Stimulated activated CD8-positive, alpha-beta memory T cell treated with anti-CD3 and anti-CD28 coated beads, Interleukin-12 subunit alpha, Interleukin-12 subunit beta, amount 100 ng/mL, for 4 hours (primary cell): ENCODE data around the gene GP1BB.

Experiments used
- DNase-seq: peaks from one replicate; pipeline ENCODE4 v3.0.0-alpha.2; 2020; ENCODE audit warnings: low read depth

GP1BB gene

GRCh38 chr22:19742160-19743066 is 19.1 kb downstream of the GP1BB start:
- no peak for DNase-seq

GRCh38 chr22:19743081-19743480 is 19.7 kb downstream of the GP1BB start:
- no peak for DNase-seq

GRCh38 chr22:19743651-19744050 is 20.3 kb downstream of the GP1BB start:
- no peak for DNase-seq

GRCh38 chr22:19744350-19745006 is 21.1 kb downstream of the GP1BB start:
- DNase-seq: no peak

- no peak for DNase-seq
Observed at GRCh38 chr22:19745155-19746101, 22.1 kb downstream of the GP1BB start.

DNA sequence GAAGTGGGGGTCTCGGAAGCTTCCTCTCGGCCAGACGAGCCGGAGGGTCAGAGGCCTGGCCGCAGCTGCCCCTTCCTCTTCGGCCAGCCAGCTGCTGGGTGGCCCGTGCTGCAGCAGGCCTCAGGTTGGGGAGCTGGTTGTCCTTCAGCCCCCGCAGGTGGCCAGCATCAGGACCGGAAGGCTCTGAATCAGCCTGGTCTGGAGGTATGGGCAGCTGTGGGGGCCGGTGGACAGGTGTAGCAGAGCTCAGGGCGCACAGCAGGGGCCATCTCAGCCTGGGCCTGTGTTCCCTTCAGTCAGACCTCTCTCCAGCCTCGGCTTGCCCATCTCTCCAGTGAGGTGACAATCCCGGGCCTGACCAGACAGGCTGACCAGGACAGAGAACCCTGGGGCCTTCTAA is 23.4 kb downstream of the GP1BB start:
- no peak for DNase-seq

- no peak for DNase-seq
Observed at GRCh38 chr22:19747551-19747950, 24.2 kb downstream of the GP1BB start.

GRCh38 chr22:19748139-19748538 is 24.8 kb downstream of the GP1BB start:
- DNase-seq: no peak

- DNase-seq: no peak
Observed at GRCh38 chr22:19748991-19749664, 25.8 kb downstream of the GP1BB start.

DNA sequence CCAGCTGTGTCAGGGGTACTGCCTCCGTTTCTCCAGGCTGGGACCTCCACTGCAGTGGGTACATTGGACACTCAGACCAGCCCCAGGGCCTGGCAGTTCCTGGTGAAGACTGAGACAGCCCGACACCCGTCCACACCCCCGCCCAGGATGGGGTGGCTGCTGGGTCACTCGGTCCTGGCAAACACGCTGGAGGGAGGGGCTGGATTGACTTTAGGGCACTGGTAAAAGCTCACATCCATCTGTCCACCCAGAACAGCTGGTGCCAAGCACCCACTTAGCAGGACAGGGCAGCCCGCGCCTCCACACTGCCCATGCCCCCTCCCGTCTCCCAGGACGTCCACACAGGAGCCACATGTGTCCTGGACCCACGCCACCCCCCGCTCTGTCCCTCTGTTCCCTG is 26.5 kb downstream of the GP1BB start:
- DNase-seq: no peak

GRCh38 chr22:19750507-19751490 is 27.5 kb downstream of the GP1BB start:
- no peak for DNase-seq

DNA sequence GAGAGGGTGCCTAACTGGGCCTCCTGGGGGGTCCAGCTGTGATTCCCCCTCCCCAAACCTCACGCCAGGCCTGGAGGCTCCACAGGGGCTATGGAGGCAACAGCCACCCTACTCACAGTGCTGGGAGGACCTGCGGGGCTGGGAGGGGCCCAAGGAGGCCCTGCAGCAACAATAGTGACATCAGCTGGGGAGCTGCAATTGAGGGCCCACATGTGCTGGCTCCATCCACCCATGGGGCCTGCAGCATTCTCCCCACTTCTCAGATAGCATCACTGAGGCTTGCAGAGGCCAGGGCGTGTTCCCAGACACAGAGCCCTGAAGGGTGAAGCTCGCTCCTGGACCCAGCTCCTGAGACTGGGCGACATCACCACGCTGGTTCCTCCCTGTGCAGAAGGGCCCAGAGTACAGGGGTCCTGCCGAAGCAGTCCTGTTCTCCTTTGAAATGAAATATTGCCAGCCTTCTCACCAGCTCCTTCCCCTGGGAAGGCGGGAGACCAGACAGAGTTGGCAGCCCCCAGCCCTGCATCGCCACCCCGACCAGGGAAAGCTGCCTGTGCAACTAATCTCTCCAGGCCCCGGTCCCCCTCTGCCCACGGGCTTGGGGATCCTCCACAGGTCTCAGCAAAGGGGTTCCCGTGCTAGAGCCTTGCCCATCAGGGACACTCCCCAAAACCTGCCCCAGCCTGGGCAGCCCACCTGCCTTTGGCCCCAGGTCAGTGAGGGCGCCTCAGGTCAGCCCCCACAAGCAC is 28.3 kb downstream of the GP1BB start:
- no peak for DNase-seq

- DNase-seq: no peak
Observed at GRCh38 chr22:19753090-19753842, 29.9 kb downstream of the GP1BB start.

DNA sequence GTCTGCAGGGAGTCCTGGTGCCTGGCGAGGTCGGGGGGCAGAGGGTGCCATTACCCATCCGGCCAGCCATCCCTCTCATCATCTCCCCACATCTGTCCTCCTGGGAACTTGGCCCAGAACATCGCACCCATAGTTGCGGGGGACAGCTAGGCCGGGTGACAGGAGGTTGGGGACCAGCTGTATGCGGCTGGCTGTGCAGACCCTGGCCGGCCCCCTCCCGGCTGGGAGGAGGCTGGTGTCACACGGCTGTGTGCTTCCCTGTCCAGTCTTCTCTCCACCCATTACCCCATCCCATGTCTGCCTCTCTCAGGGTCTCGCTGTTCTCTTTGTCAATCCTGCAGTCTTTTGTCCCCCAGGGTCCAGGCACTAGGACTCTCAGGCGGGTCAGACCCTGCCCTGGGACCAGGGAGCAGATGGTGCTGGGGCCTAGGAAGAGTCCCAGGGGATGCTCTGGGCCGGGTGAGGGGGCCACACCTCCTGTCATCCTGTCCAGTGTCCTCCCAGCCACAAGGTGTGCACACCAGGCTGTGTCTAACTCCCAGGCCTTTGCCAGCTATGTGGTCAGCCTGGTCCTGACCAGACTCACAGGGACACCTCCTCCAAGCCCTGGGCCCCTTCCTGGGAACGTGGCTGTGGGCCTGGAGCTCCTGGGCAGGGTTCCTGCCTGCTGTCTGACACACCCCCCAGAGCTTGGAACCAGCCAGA is 30.8 kb downstream of the GP1BB start:
- DNase-seq: no peak

DNA sequence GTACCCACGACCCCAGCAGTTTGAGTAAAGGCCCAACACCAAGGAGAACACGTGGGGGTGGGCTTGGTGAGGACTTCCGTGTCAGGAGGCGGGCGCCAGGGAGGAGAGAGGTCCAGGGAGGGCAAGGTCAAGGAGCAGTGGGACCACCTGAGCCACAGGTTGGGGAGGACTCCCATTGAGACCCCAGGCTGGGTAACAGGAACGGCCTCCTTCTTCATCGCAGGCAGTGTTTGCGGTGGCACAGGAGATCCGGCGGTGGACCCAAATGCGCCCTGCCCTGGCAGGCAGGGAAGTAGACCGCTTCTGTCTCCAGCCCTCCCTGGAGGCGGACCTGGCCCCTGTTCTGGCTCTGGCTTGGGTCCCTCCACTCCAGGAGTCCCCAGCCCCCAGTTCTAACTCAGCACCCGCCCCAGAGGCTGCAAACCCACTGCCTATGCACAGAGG is 31.4 kb downstream of the GP1BB start:
- no peak for DNase-seq

DNA sequence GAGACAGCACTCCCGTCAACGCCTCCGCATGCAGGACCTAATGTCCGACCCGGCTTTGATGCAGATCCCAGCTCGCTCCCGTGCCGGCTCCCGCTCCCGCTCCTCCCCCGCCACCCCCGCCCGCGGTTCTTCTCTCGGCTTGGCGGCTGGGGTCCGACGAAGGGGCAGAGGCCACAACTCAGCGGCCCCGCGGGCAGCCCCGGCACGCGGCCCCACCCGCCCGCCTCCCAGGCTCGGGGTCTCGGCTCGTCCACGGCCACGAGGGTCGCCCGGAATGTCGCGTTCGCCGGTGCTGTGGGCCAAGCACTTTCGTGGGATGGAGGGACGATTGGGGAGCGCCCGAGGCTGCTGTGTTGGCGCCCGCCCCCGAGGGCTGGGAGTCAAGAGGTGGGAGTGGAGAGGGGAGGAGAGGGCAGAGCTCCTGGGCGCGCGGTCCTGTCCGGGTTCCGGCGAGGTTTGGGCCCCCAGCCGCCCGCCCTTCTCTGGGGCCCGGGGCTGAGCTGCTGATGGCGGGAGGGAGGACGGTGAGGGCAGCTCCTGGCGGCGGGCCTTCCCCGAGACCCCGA is 31.9 kb downstream of the GP1BB start:
- DNase-seq: no peak

- no peak for DNase-seq
Observed at GRCh38 chr22:19755722-19756287, 32.5 kb downstream of the GP1BB start.
